Smooth muscle cell (in vitro differentiated cells): ENCODE data around the gene RASD1. TPM values are rescaled to one million over a fixed set of nuclear protein-coding genes. Genes with fewer than 3 reads are reported as not detected.

Experiments used
- DNase-seq: peaks from one replicate; lab custom pipeline; 2025; ENCODE audit not compliant: unreplicated experiment; lab: John Stamatoyannopoulos, UW
- H2AFZ ChIP-seq: fragments of 200-600 bp; sonication (generic); 2 replicates; pipeline ENCODE4 v1.6.0; 2016; ENCODE audit warnings: antibody characterized with exemption, low read depth, mild to moderate bottlenecking
- H3F3A ChIP-seq: fragments of 200-600 bp; sonication (generic); 2 replicates; pipeline ENCODE4 v1.6.0; 2017; ENCODE audit warnings: antibody characterized with exemption, low read depth
- H3K27ac ChIP-seq: fragments of 200-600 bp; sonication (generic); 2 replicates; pipeline ENCODE4 v1.5.1; 2016; ENCODE audit warnings: low read depth, mild to moderate bottlenecking
- H3K27me3 ChIP-seq: fragments of 200-600 bp; sonication (generic); 2 replicates; pipeline ENCODE4 v1.6.1; 2016; ENCODE audit warnings: low read depth, mild to moderate bottlenecking
- H3K36me3 ChIP-seq: fragments of 200-600 bp; sonication (generic); 2 replicates; pipeline ENCODE4 v1.5.1; 2016; ENCODE audit warnings: low read depth
- H3K4me1 ChIP-seq: fragments of 200-600 bp; sonication (generic); 2 replicates; pipeline ENCODE4 v1.5.1; 2016; ENCODE audit warnings: low read depth
- H3K4me2 ChIP-seq: fragments of 200-600 bp; sonication (generic); 2 replicates; pipeline ENCODE4 v1.6.0; 2016; ENCODE audit warnings: mild to moderate bottlenecking
- H3K4me3 ChIP-seq: fragments of 200-600 bp; sonication (generic); 2 replicates; pipeline ENCODE4 v1.5.1; 2016; ENCODE audit warnings: mild to moderate bottlenecking
- H3K79me2 ChIP-seq: fragments of 200-600 bp; sonication (generic); 2 replicates; pipeline ENCODE4 v1.6.0; 2016; ENCODE audit warnings: low read depth, mild to moderate bottlenecking
- H3K9ac ChIP-seq: fragments of 200-600 bp; sonication (generic); 2 replicates; pipeline ENCODE4 v1.6.0; 2016; ENCODE audit warnings: low read depth
- H3K9me3 ChIP-seq: fragments of 200-600 bp; sonication (generic); replicated peaks from 2 replicates; pipeline ENCODE4 v1.5.1; 2016; ENCODE audit warnings: low read depth
- H4K20me1 ChIP-seq: fragments of 200-600 bp; sonication (generic); 2 replicates; pipeline ENCODE4 v1.6.0; 2016; ENCODE audit warnings: low read depth
- WGBS: methylation state at CpG from one replicate; pipeline ENCODE4 v1.1.7; 2016; ENCODE audit warnings: low lambda C conversion rate; 5-methylcytosine and 5-hydroxymethylcytosine counted together
- polyA plus RNA-seq: library from polyadenylated mRNA; unstranded; fragments of >200 nt; fragmentation: Nextera tagmentation; extraction: Ambion mirVana; gene quantifications from 2 replicates; pipeline ENCODE4 v1.2.1, GENCODE V29; 2016
- total RNA-seq: library from RNA; depleted of rRNA; stranded (reverse); fragments of >200 nt; gene quantifications from 2 replicates; pipeline ENCODE4 v1.2.3, GENCODE V29; 2014
- TF ChIP-seq, protein P1 (sequence below): fragments of 200-600 bp; sonication (generic); IDR thresholded peaks from 2 replicates; pipeline ENCODE4 v1.5.1; 2017; ENCODE audit warnings: borderline replicate concordance, mild to moderate bottlenecking, antibody characterized with exemption; ENCODE audit not compliant: insufficient read depth, poor library complexity, severe bottlenecking

RASD1 gene
- total and polyA plus RNA-seq, 2 experiments from 2014 or later: 5.0 to 5.7 TPM

- H3K4me3 ChIP-seq: no peak overlapping the region
- H3K9me3 ChIP-seq: no peaks in the 10 kb centered on the region
- no peak overlapping the region for H2AFZ ChIP-seq
- no peaks in the 10 kb centered on the region for H3K4me1 ChIP-seq
- H3K9ac ChIP-seq: no peak overlapping the region
- H3K36me3 ChIP-seq: no peaks in the 10 kb centered on the region
- no peak overlapping the region for H3K4me2 ChIP-seq
- H4K20me1 ChIP-seq: no peaks in the 10 kb centered on the region
- TF ChIP-seq, protein P1, sequence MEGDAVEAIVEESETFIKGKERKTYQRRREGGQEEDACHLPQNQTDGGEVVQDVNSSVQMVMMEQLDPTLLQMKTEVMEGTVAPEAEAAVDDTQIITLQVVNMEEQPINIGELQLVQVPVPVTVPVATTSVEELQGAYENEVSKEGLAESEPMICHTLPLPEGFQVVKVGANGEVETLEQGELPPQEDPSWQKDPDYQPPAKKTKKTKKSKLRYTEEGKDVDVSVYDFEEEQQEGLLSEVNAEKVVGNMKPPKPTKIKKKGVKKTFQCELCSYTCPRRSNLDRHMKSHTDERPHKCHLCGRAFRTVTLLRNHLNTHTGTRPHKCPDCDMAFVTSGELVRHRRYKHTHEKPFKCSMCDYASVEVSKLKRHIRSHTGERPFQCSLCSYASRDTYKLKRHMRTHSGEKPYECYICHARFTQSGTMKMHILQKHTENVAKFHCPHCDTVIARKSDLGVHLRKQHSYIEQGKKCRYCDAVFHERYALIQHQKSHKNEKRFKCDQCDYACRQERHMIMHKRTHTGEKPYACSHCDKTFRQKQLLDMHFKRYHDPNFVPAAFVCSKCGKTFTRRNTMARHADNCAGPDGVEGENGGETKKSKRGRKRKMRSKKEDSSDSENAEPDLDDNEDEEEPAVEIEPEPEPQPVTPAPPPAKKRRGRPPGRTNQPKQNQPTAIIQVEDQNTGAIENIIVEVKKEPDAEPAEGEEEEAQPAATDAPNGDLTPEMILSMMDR: no peak
- DNase-seq: no peak
- H3K27me3 ChIP-seq: no peaks in the 10 kb centered on the region
- no peaks in the 10 kb centered on the region for H3F3A ChIP-seq
- WGBS: 92% methylated on average over 15 of the region's 15 CpGs
- no peaks in the 10 kb centered on the region for H3K79me2 ChIP-seq
- no peak overlapping the region for H3K27ac ChIP-seq
Observed at GRCh38 chr17:17540278-17540906, 44.2 kb upstream of the RASD1 start.

DNA sequence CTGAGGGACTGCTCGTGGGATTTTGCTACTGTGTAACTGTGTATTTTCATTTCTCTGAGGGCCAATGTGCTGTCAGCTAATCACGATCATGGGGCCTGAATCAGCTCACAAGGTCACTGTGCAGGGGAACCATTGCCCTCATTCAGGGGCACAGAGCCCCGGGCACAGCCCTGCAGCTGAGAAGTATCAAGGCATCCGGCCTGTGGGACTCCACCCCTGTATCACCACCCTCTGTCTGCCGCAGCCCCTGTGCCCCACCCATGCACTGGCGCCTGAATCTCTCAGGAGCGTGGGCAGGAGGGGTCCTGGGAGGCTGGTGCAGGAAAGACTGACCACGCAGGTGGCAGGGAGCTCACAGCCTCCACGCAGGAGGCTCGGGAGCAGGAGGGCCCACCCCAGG lies 43.4 kb upstream of the RASD1 start:
- 96% methylated on average over 10 of the region's 10 CpGs for WGBS
- H3K27me3 ChIP-seq: no peaks in the 10 kb centered on the region

GRCh38 chr17:17538417-17539391 lies 42.5 kb upstream of the RASD1 start:
- DNase-seq: no peak
- no peak overlapping the region for H2AFZ ChIP-seq
- TF ChIP-seq, protein P1: no peak
- H3K36me3 ChIP-seq: no peaks in the 10 kb centered on the region
- H3K79me2 ChIP-seq: no peaks in the 10 kb centered on the region
- no peak overlapping the region for H3K27ac ChIP-seq
- H3K4me3 ChIP-seq: no peak overlapping the region
- H3K9ac ChIP-seq: no peak overlapping the region
- 82% methylated on average over 10 of the region's 10 CpGs for WGBS
- H3F3A ChIP-seq: no peaks in the 10 kb centered on the region
- H3K9me3 ChIP-seq: no peaks in the 10 kb centered on the region
- H4K20me1 ChIP-seq: no peaks in the 10 kb centered on the region
- no peaks in the 10 kb centered on the region for H3K27me3 ChIP-seq
- no peak overlapping the region for H3K4me2 ChIP-seq
- no peaks in the 10 kb centered on the region for H3K4me1 ChIP-seq

More for the DNA sequence above, 43.4 kb upstream of the RASD1 start:
- H3F3A ChIP-seq: no peaks in the 10 kb centered on the region
- H3K9ac ChIP-seq: no peak overlapping the region
- H3K27ac ChIP-seq: no peak overlapping the region
- no peak overlapping the region for H3K4me2 ChIP-seq
- H3K4me1 ChIP-seq: no peaks in the 10 kb centered on the region
- no peaks in the 10 kb centered on the region for H3K79me2 ChIP-seq
- H3K9me3 ChIP-seq: no peaks in the 10 kb centered on the region
- H2AFZ ChIP-seq: no peak overlapping the region
- TF ChIP-seq, protein P1: no peak
- no peaks in the 10 kb centered on the region for H3K36me3 ChIP-seq
- DNase-seq: no peak
- no peak overlapping the region for H3K4me3 ChIP-seq
- no peaks in the 10 kb centered on the region for H4K20me1 ChIP-seq
